HepG2 (cell line): ENCODE data around the gene FEV. TPM values are rescaled to one million over a fixed set of nuclear protein-coding genes. Genes with fewer than 3 reads are reported as not detected.

Experiments
- ARNTL ChIP-seq: sonication (generic); formaldehyde crosslinking; IDR thresholded peaks from 2 replicates; pipeline ENCODE4 v1.4.0; 2020; ENCODE audit warnings: mild to moderate bottlenecking, missing genetic modification reagents
- ATRX ChIP-seq: sonication (generic); formaldehyde crosslinking; IDR thresholded peaks from 2 replicates; pipeline ENCODE4 v1.4.0; 2020; ENCODE audit warnings: missing genetic modification reagents, borderline replicate concordance
- BHLHE40 ChIP-seq: IDR thresholded peaks from 2 replicates; pipeline ENCODE4 v1.6.1; 2011; ENCODE audit warnings: low read length, improper control_type of control experiment
- PAF1 ChIP-seq: IDR thresholded peaks from 2 replicates; pipeline ENCODE4 v1.6.1; 2016; ENCODE audit warnings: missing genetic modification reagents, missing compliant biosample characterization
- PRDM10 ChIP-seq: sonication (generic); formaldehyde crosslinking; IDR thresholded peaks from 2 replicates; pipeline ENCODE4 v1.4.0; 2020; ENCODE audit warnings: low read depth, missing genetic modification reagents
- polyA plus RNA-seq, 8 experiments: library from polyadenylated mRNA; depleted of rRNA in 3 of 8; stranded (reverse) in 7 of 8; unstranded in 1 of 8; fragments of >200 nt; fragmentation: Illumina TruSeq in 4 of 8; extraction: Trizol in 4 of 8; gene quantifications; 2 replicates each; pipeline versions ENCODE4 v1.2.1 to v1.2.3, GENCODE V29; 2011 to 2016; ENCODE audit warnings: low read depth in 4 of 8, missing spikeins in 1 of 8, mixed read lengths in 1 of 8; ENCODE audit not compliant: insufficient read depth in 1 of 8
- total RNA-seq, 5 experiments: library from RNA; depleted of rRNA; stranded (reverse); fragments of >200 nt; fragmentation: Illumina TruSeq; extraction: Trizol; gene quantifications; 2 replicates each; pipeline ENCODE4 v1.2.3, GENCODE V29; 2016; ENCODE audit warnings: low read depth in 1 of 5
- TF ChIP-seq, protein P1 (sequence below): sonication (generic); formaldehyde crosslinking; IDR thresholded peaks from 2 replicates; pipeline ENCODE4 v1.4.0; 2020; ENCODE audit warnings: missing genetic modification reagents

Gene FEV
- total and polyA plus RNA-seq, 2 of the 13 experiments (the other 11 are each of a cell fraction or from before 2014, with no cell fraction given): not detected

DNA sequence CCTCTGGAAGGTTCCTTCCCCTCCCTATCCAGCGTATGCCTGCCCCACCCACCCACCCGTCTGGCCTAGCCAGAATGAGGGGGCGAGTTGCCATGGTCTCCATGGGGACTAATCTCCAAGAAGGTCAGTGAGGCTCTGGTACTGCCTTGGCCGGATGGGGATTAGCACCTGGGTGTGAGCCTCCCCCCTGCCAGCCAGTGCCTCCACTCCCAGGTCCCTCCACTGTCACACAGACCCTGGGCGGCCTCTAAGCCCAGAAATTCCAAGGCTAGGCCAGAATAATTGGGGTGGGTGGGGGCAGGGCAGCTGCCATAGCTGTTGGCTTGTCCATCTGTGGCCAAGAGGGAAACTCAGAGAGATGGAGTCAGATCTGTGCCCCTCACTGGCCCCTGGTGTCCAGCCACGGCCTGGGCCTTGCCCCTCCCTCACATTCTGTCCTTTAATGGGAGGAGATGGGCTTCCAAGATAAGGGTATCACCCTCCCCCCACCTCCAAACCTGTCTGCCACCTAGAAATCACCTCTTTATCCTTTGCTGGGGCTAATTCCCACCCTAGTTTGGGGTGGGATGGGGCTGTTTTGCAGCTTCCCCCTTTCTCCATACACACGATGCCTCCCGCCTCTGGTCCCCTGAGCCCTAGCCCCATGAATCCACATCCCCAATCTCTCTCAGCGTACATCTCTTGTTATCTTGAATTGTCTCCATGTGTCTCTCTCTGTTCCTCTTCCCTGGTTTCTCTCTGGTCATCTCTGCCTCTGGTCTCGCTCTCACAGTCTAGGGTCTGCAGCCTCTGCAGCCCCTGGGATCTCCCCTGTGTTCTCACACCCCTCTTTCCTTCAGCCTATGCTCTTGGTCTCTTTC, 14.3 kb upstream of the FEV start (continued):
- TF ChIP-seq ATRX (CRISPR knock-in tag): no peak
- no peak for TF ChIP-seq PRDM10
- TF ChIP-seq PAF1 (CRISPR knock-in tag): no peak
- TF ChIP-seq, protein P1, sequence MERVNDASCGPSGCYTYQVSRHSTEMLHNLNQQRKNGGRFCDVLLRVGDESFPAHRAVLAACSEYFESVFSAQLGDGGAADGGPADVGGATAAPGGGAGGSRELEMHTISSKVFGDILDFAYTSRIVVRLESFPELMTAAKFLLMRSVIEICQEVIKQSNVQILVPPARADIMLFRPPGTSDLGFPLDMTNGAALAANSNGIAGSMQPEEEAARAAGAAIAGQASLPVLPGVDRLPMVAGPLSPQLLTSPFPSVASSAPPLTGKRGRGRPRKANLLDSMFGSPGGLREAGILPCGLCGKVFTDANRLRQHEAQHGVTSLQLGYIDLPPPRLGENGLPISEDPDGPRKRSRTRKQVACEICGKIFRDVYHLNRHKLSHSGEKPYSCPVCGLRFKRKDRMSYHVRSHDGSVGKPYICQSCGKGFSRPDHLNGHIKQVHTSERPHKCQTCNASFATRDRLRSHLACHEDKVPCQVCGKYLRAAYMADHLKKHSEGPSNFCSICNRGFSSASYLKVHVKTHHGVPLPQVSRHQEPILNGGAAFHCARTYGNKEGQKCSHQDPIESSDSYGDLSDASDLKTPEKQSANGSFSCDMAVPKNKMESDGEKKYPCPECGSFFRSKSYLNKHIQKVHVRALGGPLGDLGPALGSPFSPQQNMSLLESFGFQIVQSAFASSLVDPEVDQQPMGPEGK (CRISPR knock-in tag): no peak
- no peak for TF ChIP-seq BHLHE40
- no peak for TF ChIP-seq ARNTL (CRISPR knock-in tag)
